Uterus (tissue), 4 donors: ENCODE results near the gene EFCC1. TPM values are rescaled to one million over a fixed set of nuclear protein-coding genes. Genes with fewer than 3 reads are reported as not detected.

Experiments used
- DNase-seq, 2 donors: peaks; one replicate each; pipeline ENCODE4 v3.0.0-alpha.2; 2019 to 2020
- H3K27ac ChIP-seq, 2 donors: fragments of 200-600 bp; sonication (generic); 1 replicate in 1 of 2; 2 replicates in 1 of 2; pipeline ENCODE4 v1.5.1; 2016 to 2018
- H3K27me3 ChIP-seq, 2 donors: fragments of 200-600 bp; sonication (generic); one replicate each; pipeline ENCODE4 v1.5.1; 2018 to 2019; ENCODE audit warnings: control low read depth in 1 of 2
- H3K36me3 ChIP-seq, 2 donors: fragments of 200-600 bp; sonication (generic); one replicate each; pipeline ENCODE4 v1.5.1; 2019; ENCODE audit warnings: control low read depth in 1 of 2
- H3K4me1 ChIP-seq, 2 donors: fragments of 200-600 bp; sonication (generic); one replicate each; pipeline ENCODE4 v1.5.1; 2018 to 2019; ENCODE audit warnings: control low read depth in 1 of 2
- H3K4me3 ChIP-seq, 2 donors: fragments of 200-600 bp; sonication (generic); 1 replicate in 1 of 2; 2 replicates in 1 of 2; pipeline ENCODE4 v1.5.1; 2018 to 2019; ENCODE audit warnings: mild to moderate bottlenecking in 1 of 2
- H3K9me3 ChIP-seq, 2 donors: fragments of 200-600 bp; sonication (generic); one replicate each; pipeline ENCODE4 v1.5.1; 2019; ENCODE audit warnings: control low read depth in 1 of 2
- CTCF ChIP-seq, 4 experiments: fragments of 200-600 bp in 2 of 4; fragments of 450-650 bp in 2 of 4; sonication (generic) in 2 of 4; IDR thresholded peaks; one replicate each; pipeline ENCODE4 v1.5.1; 2016 to 2019; ENCODE audit warnings: antibody characterized with exemption in 4 of 4, mild to moderate bottlenecking in 2 of 4, moderate library complexity in 1 of 4
- POLR2A ChIP-seq, 2 donors: fragments of 450-650 bp; IDR thresholded peaks; one replicate each; pipeline ENCODE4 v1.6.1; 2016; ENCODE audit warnings: antibody characterized with exemption in 2 of 2, mild to moderate bottlenecking in 1 of 2, moderate library complexity in 1 of 2
- intact Hi-C: fragments of 100-400 bp; cut with DNase I; formaldehyde crosslinking; loops from one replicate; pipeline ENCODE4 v1.15.1; 2023; ENCODE audit warnings: low total_unique reads
- total RNA-seq, 4 donors: library from RNA; depleted of rRNA in 3 of 4; stranded (reverse); fragments of >200 nt in 3 of 4; gene quantifications; one replicate each; pipeline versions ENCODE4 v1.1.0 to v1.2.4, GENCODE V29; 2014 to 2023
- donor health status: DM: yes; HTN: yes; CAD: no.

EFCC1 gene
- total RNA-seq, 4 donors from 2014 or later = 1.2 to 9.2 (median 4.5) TPM

- no peaks in the 10 kb centered on the region for H3K27me3 ChIP-seq
- intact Hi-C loops = no loop called here
- H3K4me3 ChIP-seq = no peak overlapping the region
- H3K9me3 ChIP-seq = no peaks in the 10 kb centered on the region
- H3K4me1 ChIP-seq = no peaks in the 10 kb centered on the region
- no peaks in the 10 kb centered on the region for H3K36me3 ChIP-seq
- H3K27ac ChIP-seq = no peak overlapping the region
- TF ChIP-seq CTCF (IDR thresholded peaks at IDR 0.05) (no peak), POLR2A (IDR thresholded peaks at IDR 0.05) (no peak)
- DNase-seq = no peak
Observed at GRCh38 chr3:128994581-128995546, 6.2 kb upstream of the EFCC1 start.

- Histone ChIP-seq H3K9me3 (no peaks in the 10 kb centered on the region), H3K27ac (no peak overlapping the region), H3K27me3 (no peaks in the 10 kb centered on the region), H3K36me3 (no peaks in the 10 kb centered on the region), H3K4me3 (no peak overlapping the region), H3K4me1 (no peaks in the 10 kb centered on the region)
- intact Hi-C loops = no loop called here
- TF ChIP-seq CTCF (IDR thresholded peaks at IDR 0.05) (no peak), POLR2A (IDR thresholded peaks at IDR 0.05) (no peak)
- no peak for DNase-seq
Observed at GRCh38 chr3:128995737-128996136, 5.4 kb upstream of the EFCC1 start.

- no peak for TF ChIP-seq CTCF (IDR thresholded peaks at IDR 0.05)
- no peak for TF ChIP-seq POLR2A (IDR thresholded peaks at IDR 0.05)
- intact Hi-C loops = no loop called here
- H3K4me1 ChIP-seq = no peaks in the 10 kb centered on the region
- H3K36me3 ChIP-seq = no peaks in the 10 kb centered on the region
- no peak overlapping the region for H3K4me3 ChIP-seq
- H3K27ac ChIP-seq = no peak overlapping the region
- no peaks in the 10 kb centered on the region for H3K27me3 ChIP-seq
- DNase-seq = no peak
- H3K9me3 ChIP-seq = no peaks in the 10 kb centered on the region
Observed at GRCh38 chr3:128996200-128996599, 4.9 kb upstream of the EFCC1 start.

GRCh38 chr3:128996726-128997125, 4.4 kb upstream of the EFCC1 start:
- H3K36me3 ChIP-seq = no peaks in the 10 kb centered on the region
- H3K27me3 ChIP-seq = no peaks in the 10 kb centered on the region
- H3K27ac ChIP-seq = no peak overlapping the region
- no peaks in the 10 kb centered on the region for H3K4me1 ChIP-seq
- TF ChIP-seq CTCF (IDR thresholded peaks at IDR 0.05) = no peak
- TF ChIP-seq POLR2A (IDR thresholded peaks at IDR 0.05) = no peak
- no peak overlapping the region for H3K4me3 ChIP-seq
- DNase-seq = peak in 1 of 2 donors; percentile 5
- H3K9me3 ChIP-seq = no peaks in the 10 kb centered on the region
- intact Hi-C loops = no loop called here

GRCh38 chr3:128997486-128998133, 3.5 kb upstream of the EFCC1 start:
- Histone ChIP-seq H3K27me3 (no peaks in the 10 kb centered on the region), H3K4me1 (no peaks in the 10 kb centered on the region), H3K36me3 (no peaks in the 10 kb centered on the region), H3K27ac (no peak overlapping the region), H3K4me3 (no peak overlapping the region), H3K9me3 (no peaks in the 10 kb centered on the region)
- TF ChIP-seq CTCF (IDR thresholded peaks at IDR 0.05) (no peak), POLR2A (IDR thresholded peaks at IDR 0.05) (no peak)
- intact Hi-C loops = no loop called here
- no peak for DNase-seq
